Pulmonary artery endothelial cell (primary cell): ENCODE measurements around the gene MAD1L1. TPM values are rescaled to one million over a fixed set of nuclear protein-coding genes. Genes with fewer than 3 reads are reported as not detected.

Source experiments
- DNase-seq: peaks from one replicate; pipeline ENCODE4 v3.0.0-alpha.2; 2011; ENCODE audit warnings: low read depth, low spot score
- total RNA-seq: library from RNA; depleted of rRNA; stranded (reverse); fragments of >200 nt; gene quantifications from 2 replicates; pipeline ENCODE4 v1.2.3, GENCODE V29; 2014

Gene MAD1L1
- total RNA-seq, 1 donor from 2014 or later: 53.2 TPM

GRCh38 chr7:2242541-2243429 is 10.0 kb upstream of the MAD1L1 start:
- DNase-seq: no peak

- no peak for DNase-seq
Measured at GRCh38 chr7:2241580-2242540, 9.1 kb upstream of the MAD1L1 start, which contains the start of the genes MRM2 and NUDT1. MRM2 (minus strand) TSS chr7:2242205; CDS start chr7:2242169, 36 bp downstream. NUDT1 (plus strand) TSS chr7:2242226; CDS start chr7:2244575, 2,349 bp downstream.

GRCh38 chr7:2239242-2239641 is 6.5 kb upstream of the MAD1L1 start:
- DNase-seq: no peak

GRCh38 chr7:2237109-2237602 is 4.4 kb upstream of the MAD1L1 start:
- no peak for DNase-seq

- DNase-seq: no peak
Measured at GRCh38 chr7:2233926-2234325, 1.2 kb upstream of the MAD1L1 start.

- no peak for DNase-seq
Measured at GRCh38 chr7:2231992-2232765, 566 bp downstream of the MAD1L1 start.

- no peak for DNase-seq
Measured at GRCh38 chr7:2230882-2231281, 1.9 kb downstream of the MAD1L1 start.

- no peak for DNase-seq
Measured at GRCh38 chr7:2230226-2230625, 2.5 kb downstream of the MAD1L1 start.

GRCh38 chr7:2229467-2229866 is 3.3 kb downstream of the MAD1L1 start:
- no peak for DNase-seq

GRCh38 chr7:2228921-2229320 is 3.8 kb downstream of the MAD1L1 start:
- DNase-seq: no peak

GRCh38 chr7:2227699-2228098 is 5.0 kb downstream of the MAD1L1 start:
- no peak for DNase-seq

- no peak for DNase-seq
Measured at GRCh38 chr7:2225830-2226229, 6.9 kb downstream of the MAD1L1 start.

GRCh38 chr7:2225336-2225735 is 7.4 kb downstream of the MAD1L1 start:
- DNase-seq: no peak

- DNase-seq: no peak
Measured at GRCh38 chr7:2224934-2225333, 7.8 kb downstream of the MAD1L1 start.

GRCh38 chr7:2224491-2224928 is 8.2 kb downstream of the MAD1L1 start:
- no peak for DNase-seq

GRCh38 chr7:2223321-2223720 is 9.4 kb downstream of the MAD1L1 start:
- DNase-seq: no peak

- no peak for DNase-seq
Measured at GRCh38 chr7:2222516-2222915, 10.2 kb downstream of the MAD1L1 start.

- DNase-seq: no peak
Measured at GRCh38 chr7:2220954-2221353, 11.8 kb downstream of the MAD1L1 start.

GRCh38 chr7:2220506-2220905 is 12.2 kb downstream of the MAD1L1 start:
- DNase-seq: no peak

GRCh38 chr7:2220030-2220429 is 12.7 kb downstream of the MAD1L1 start:
- DNase-seq: no peak

GRCh38 chr7:2219606-2220005 is 13.1 kb downstream of the MAD1L1 start:
- no peak for DNase-seq
